ENCODE results near the gene ZFR. TPM values are rescaled to one million over a fixed set of nuclear protein-coding genes. Genes with fewer than 3 reads are reported as not detected.

ZFR gene
- polyA plus RNA-seq, 1 of the 3 experiments (the other 2 are of a cell fraction), result 24.6 TPM

DNA sequence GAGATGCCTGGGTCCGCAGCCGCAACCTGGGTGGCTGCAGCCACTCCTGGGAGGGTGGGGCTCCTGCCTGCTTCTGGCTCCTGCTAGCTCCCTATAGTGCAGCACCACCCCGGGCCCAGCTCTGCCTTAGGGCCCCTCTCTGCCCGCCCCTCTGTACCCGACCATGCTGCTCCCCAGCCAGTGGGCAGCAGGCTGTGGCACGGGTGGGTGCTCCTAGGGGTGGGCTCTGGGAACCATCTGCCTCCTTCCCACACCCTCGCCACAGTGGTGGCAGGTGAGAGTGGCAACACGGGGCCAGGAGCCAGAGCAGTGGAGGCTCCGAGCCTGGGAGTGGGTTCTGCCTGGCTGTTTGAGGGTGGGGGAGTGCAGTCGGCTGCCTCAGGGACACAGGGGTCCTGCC, 124.0 kb downstream of the ZFR start:
- H3K9me2 ChIP-seq, result no peaks in the 10 kb centered on the region
- no peaks in the 10 kb centered on the region for H3K4me1 ChIP-seq (ENCODE audit: control insufficient read depth in 1 of 2, insufficient read depth in 2 of 2, low read depth in 1 of 2, low read length in 1 of 2)
- H3K4me2 ChIP-seq, result no peak overlapping the region
- H2AFZ ChIP-seq (ENCODE audit: low read depth), result no peak overlapping the region
- H3K79me2 ChIP-seq (ENCODE audit: insufficient read depth), result no peaks in the 10 kb centered on the region
- H3K4me3 ChIP-seq (ENCODE audit: low read depth in 2 of 2, low read length in 1 of 2), result no peak overlapping the region
- TF ChIP-seq RFX5 (IDR thresholded peaks at IDR 0.05; ENCODE audit: low read length), result no peak
- TF ChIP-seq MEF2A (IDR thresholded peaks at IDR 0.05; ENCODE audit: borderline replicate concordance, low read depth), result no peak
- TF ChIP-seq JUND (IDR thresholded peaks at IDR 0.05), result no peak
- TF ChIP-seq ELF1 (IDR thresholded peaks at IDR 0.05), result no peak
- TF ChIP-seq TEAD4 (IDR thresholded peaks at IDR 0.05; ENCODE audit: borderline replicate concordance, insufficient read depth), result no peak
- no peak for TF ChIP-seq POLR2AphosphoS5 (IDR thresholded peaks at IDR 0.05; ENCODE audit: low read depth, low read length)
- TF ChIP-seq, protein P1, sequence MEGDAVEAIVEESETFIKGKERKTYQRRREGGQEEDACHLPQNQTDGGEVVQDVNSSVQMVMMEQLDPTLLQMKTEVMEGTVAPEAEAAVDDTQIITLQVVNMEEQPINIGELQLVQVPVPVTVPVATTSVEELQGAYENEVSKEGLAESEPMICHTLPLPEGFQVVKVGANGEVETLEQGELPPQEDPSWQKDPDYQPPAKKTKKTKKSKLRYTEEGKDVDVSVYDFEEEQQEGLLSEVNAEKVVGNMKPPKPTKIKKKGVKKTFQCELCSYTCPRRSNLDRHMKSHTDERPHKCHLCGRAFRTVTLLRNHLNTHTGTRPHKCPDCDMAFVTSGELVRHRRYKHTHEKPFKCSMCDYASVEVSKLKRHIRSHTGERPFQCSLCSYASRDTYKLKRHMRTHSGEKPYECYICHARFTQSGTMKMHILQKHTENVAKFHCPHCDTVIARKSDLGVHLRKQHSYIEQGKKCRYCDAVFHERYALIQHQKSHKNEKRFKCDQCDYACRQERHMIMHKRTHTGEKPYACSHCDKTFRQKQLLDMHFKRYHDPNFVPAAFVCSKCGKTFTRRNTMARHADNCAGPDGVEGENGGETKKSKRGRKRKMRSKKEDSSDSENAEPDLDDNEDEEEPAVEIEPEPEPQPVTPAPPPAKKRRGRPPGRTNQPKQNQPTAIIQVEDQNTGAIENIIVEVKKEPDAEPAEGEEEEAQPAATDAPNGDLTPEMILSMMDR (IDR thresholded peaks at IDR 0.05), result no peak
- no peak for TF ChIP-seq FOSL2 (IDR thresholded peaks at IDR 0.05; ENCODE audit: borderline replicate concordance, low read depth)
- TF ChIP-seq MXI1 (IDR thresholded peaks at IDR 0.05; ENCODE audit: low read depth, low read length), result no peak
- no peak for TF ChIP-seq NRF1 (IDR thresholded peaks at IDR 0.05; ENCODE audit: low read depth, low read length)
- no peak for TF ChIP-seq RCOR1 (IDR thresholded peaks at IDR 0.05; ENCODE audit: low read length)
- no peak for TF ChIP-seq RAD21 (IDR thresholded peaks at IDR 0.05; ENCODE audit: low read length)
- TF ChIP-seq FOXJ3 (CRISPR knock-in tag; IDR thresholded peaks at IDR 0.05), result no peak
- no peak for TF ChIP-seq FOXM1 (IDR thresholded peaks at IDR 0.05; ENCODE audit: low read depth)
- no peak for TF ChIP-seq USF1 (IDR thresholded peaks at IDR 0.05; ENCODE audit: borderline replicate concordance, low read depth)
- TF ChIP-seq, protein P2, sequence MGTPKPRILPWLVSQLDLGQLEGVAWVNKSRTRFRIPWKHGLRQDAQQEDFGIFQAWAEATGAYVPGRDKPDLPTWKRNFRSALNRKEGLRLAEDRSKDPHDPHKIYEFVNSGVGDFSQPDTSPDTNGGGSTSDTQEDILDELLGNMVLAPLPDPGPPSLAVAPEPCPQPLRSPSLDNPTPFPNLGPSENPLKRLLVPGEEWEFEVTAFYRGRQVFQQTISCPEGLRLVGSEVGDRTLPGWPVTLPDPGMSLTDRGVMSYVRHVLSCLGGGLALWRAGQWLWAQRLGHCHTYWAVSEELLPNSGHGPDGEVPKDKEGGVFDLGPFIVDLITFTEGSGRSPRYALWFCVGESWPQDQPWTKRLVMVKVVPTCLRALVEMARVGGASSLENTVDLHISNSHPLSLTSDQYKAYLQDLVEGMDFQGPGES (IDR thresholded peaks at IDR 0.05; ENCODE audit: low read depth, low read length), result no peak
- no peak for TF ChIP-seq TAF1 (IDR thresholded peaks at IDR 0.05; ENCODE audit: borderline replicate concordance, low read depth, low read length)
- no peaks in the 10 kb centered on the region for H3K36me3 ChIP-seq (replicated peaks in 1 of 2; ENCODE audit: control insufficient read depth in 1 of 2, insufficient read depth in 2 of 2, low read length in 1 of 2)
- ChIA-PET CTCF (interaction anchor here (4.2 kb wide), 1 partner anchor 9 kb away, joined by 26 read pairs; no protein-coding TSS in a partner anchor), POLR2A (no interaction called here)
- 67% methylated on average over 5 of the region's 10 CpGs for WGBS (ENCODE audit: low lambda C conversion rate)
- H3K27me3 ChIP-seq (ENCODE audit: insufficient read depth), result no peaks in the 10 kb centered on the region
- H3F3A ChIP-seq (replicated peaks; ENCODE audit: insufficient read depth), result no peaks in the 10 kb centered on the region
- H4K20me1 ChIP-seq (ENCODE audit: insufficient read depth), result no peaks in the 10 kb centered on the region
- H3K9me3 ChIP-seq, result no peaks in the 10 kb centered on the region
- no peak overlapping the region for H3K27ac ChIP-seq (ENCODE audit: low read depth in 2 of 2, low read length in 1 of 2)
- DNase-seq, result no peak
- no peak overlapping the region for H3K9ac ChIP-seq
